IPS-20b (cell line): ENCODE results near the gene SEC23IP.

Experiments used
- H3K27ac ChIP-seq: one replicate; pipeline ENCODE4 v1.5.1; 2013; ENCODE audit warnings: low read length
- H3K27me3 ChIP-seq: 2 replicates; pipeline ENCODE4 v1.6.1; 2013; ENCODE audit warnings: mild to moderate bottlenecking, low read length, inconsistent platforms; ENCODE audit not compliant: insufficient read depth
- H3K36me3 ChIP-seq: 2 replicates; pipeline ENCODE4 v1.6.1; 2013; ENCODE audit warnings: low read depth, mild to moderate bottlenecking, inconsistent platforms, low read length, moderate library complexity; ENCODE audit not compliant: insufficient read depth
- H3K4me1 ChIP-seq: 2 replicates; pipeline ENCODE4 v1.6.1; 2013; ENCODE audit warnings: mild to moderate bottlenecking, control low read depth, inconsistent platforms, low read length, moderate library complexity; ENCODE audit not compliant: insufficient read depth
- H3K4me3 ChIP-seq: 2 replicates; pipeline ENCODE4 v1.5.1; 2013; ENCODE audit warnings: mild to moderate bottlenecking, low read length, inconsistent platforms
- H3K9ac ChIP-seq: 2 replicates; pipeline ENCODE4 v1.6.1; 2013; ENCODE audit warnings: low read depth, mild to moderate bottlenecking, inconsistent platforms, low read length, moderate library complexity
- H3K9me3 ChIP-seq: 2 replicates; pipeline ENCODE4 v1.6.1; 2013; ENCODE audit warnings: mild to moderate bottlenecking, low read depth, low read length, inconsistent platforms; ENCODE audit not compliant: insufficient read depth

SEC23IP gene

GRCh38 chr10:119892188-119893065, at the start of gene SEC23IP:
Gene SEC23IP (plus strand): TSS chr10:119892730. CDS start chr10:119892783, 53 bp downstream.
- no peaks in the 10 kb centered on the region for H3K9me3 ChIP-seq
- H3K9ac ChIP-seq, result peak within 1 kb of the TSS; percentile 92; the same call in 1 of the 2 replicates
- peak within 1 kb of the TSS; percentile 79 for H3K27ac ChIP-seq
- peaks cover 17% of the 10 kb centered on the region for H3K36me3 ChIP-seq
- H3K4me3 ChIP-seq, result peak within 1 kb of the TSS; percentile 99
- no peaks in the 10 kb centered on the region for H3K27me3 ChIP-seq
- H3K4me1 ChIP-seq, result no peaks in the 10 kb centered on the region

- Histone ChIP-seq H3K36me3 (peaks cover 97% of the 10 kb centered on the region), H3K4me3 (no peak overlapping the region), H3K4me1 (no peaks in the 10 kb centered on the region), H3K27me3 (no peaks in the 10 kb centered on the region), H3K27ac (no peak overlapping the region), H3K9me3 (no peaks in the 10 kb centered on the region), H3K9ac (no peak overlapping the region)
Measured at GRCh38 chr10:119845656-119846055, 46.9 kb upstream of the SEC23IP start.

- H3K9ac ChIP-seq, result no peak overlapping the region
- H3K4me3 ChIP-seq, result no peak overlapping the region
- peaks cover 95% of the 10 kb centered on the region for H3K36me3 ChIP-seq
- no peaks in the 10 kb centered on the region for H3K27me3 ChIP-seq
- no peaks in the 10 kb centered on the region for H3K4me1 ChIP-seq
- no peak overlapping the region for H3K27ac ChIP-seq
- no peaks in the 10 kb centered on the region for H3K9me3 ChIP-seq
Measured at GRCh38 chr10:119849031-119849789, 43.3 kb upstream of the SEC23IP start.

GRCh38 chr10:119849944-119850343, 42.6 kb upstream of the SEC23IP start:
- Histone ChIP-seq H3K4me1 (no peaks in the 10 kb centered on the region), H3K27ac (no peak overlapping the region), H3K27me3 (no peaks in the 10 kb centered on the region), H3K9me3 (no peaks in the 10 kb centered on the region), H3K9ac (no peak overlapping the region), H3K36me3 (peaks cover 88% of the 10 kb centered on the region), H3K4me3 (no peak overlapping the region)

- Histone ChIP-seq H3K9ac (no peak overlapping the region), H3K36me3 (peaks cover 85% of the 10 kb centered on the region), H3K9me3 (no peaks in the 10 kb centered on the region), H3K4me3 (no peak overlapping the region), H3K27ac (no peak overlapping the region), H3K27me3 (no peaks in the 10 kb centered on the region), H3K4me1 (no peaks in the 10 kb centered on the region)
Measured at GRCh38 chr10:119852277-119852676, 40.3 kb upstream of the SEC23IP start.

GRCh38 chr10:119852822-119853221, 39.7 kb upstream of the SEC23IP start:
- Histone ChIP-seq H3K27ac (no peak overlapping the region), H3K9me3 (no peaks in the 10 kb centered on the region), H3K36me3 (peaks cover 85% of the 10 kb centered on the region), H3K9ac (no peak overlapping the region), H3K4me3 (no peak overlapping the region), H3K4me1 (no peaks in the 10 kb centered on the region), H3K27me3 (no peaks in the 10 kb centered on the region)

- no peaks in the 10 kb centered on the region for H3K27me3 ChIP-seq
- no peaks in the 10 kb centered on the region for H3K9me3 ChIP-seq
- H3K4me1 ChIP-seq, result no peaks in the 10 kb centered on the region
- peaks cover 85% of the 10 kb centered on the region for H3K36me3 ChIP-seq
- H3K4me3 ChIP-seq, result no peak overlapping the region
- no peak overlapping the region for H3K27ac ChIP-seq
- H3K9ac ChIP-seq, result no peak overlapping the region
Measured at GRCh38 chr10:119853574-119853973, 39.0 kb upstream of the SEC23IP start.

GRCh38 chr10:119858063-119858462, 34.5 kb upstream of the SEC23IP start:
- Histone ChIP-seq H3K9ac (no peak overlapping the region), H3K4me3 (no peak overlapping the region), H3K9me3 (no peaks in the 10 kb centered on the region), H3K4me1 (peaks cover 9% of the 10 kb centered on the region), H3K36me3 (peaks cover 51% of the 10 kb centered on the region), H3K27me3 (no peaks in the 10 kb centered on the region), H3K27ac (no peak overlapping the region)

GRCh38 chr10:119859420-119860258, 32.9 kb upstream of the SEC23IP start:
- Histone ChIP-seq H3K4me1 (peaks cover 9% of the 10 kb centered on the region), H3K36me3 (peaks cover 42% of the 10 kb centered on the region), H3K9me3 (0 out of 2 replicates have a peak, but pooled peaks cover under 1% of the 10 kb centered on the region), H3K27me3 (no peaks in the 10 kb centered on the region), H3K9ac (no peak overlapping the region), H3K4me3 (no peak overlapping the region), H3K27ac (no peak overlapping the region)

GRCh38 chr10:119860866-119861607, 31.5 kb upstream of the SEC23IP start:
- Histone ChIP-seq H3K36me3 (peaks cover 45% of the 10 kb centered on the region), H3K27ac (no peak overlapping the region), H3K9me3 (0 out of 2 replicates have a peak, but pooled peaks cover 2% of the 10 kb centered on the region), H3K4me1 (peaks cover 9% of the 10 kb centered on the region), H3K9ac (no peak overlapping the region), H3K27me3 (no peaks in the 10 kb centered on the region), H3K4me3 (no peak overlapping the region)

- Histone ChIP-seq H3K27me3 (no peaks in the 10 kb centered on the region), H3K36me3 (peaks cover 31% of the 10 kb centered on the region), H3K4me3 (no peak overlapping the region), H3K9ac (no peak overlapping the region), H3K9me3 (0 out of 2 replicates have a peak, but pooled peaks cover 2% of the 10 kb centered on the region), H3K27ac (no peak overlapping the region), H3K4me1 (peaks cover 9% of the 10 kb centered on the region)
Measured at GRCh38 chr10:119862524-119862923, 30.0 kb upstream of the SEC23IP start.
